Uterus (tissue), 2 donors: Measurements from ENCODE around the gene RD3L.

ENCODE experiments used
- POLR2A ChIP-seq, 2 donors: fragments of 450-650 bp; IDR thresholded peaks; one replicate each; pipeline ENCODE4 v1.6.1; 2016; ENCODE audit warnings: antibody characterized with exemption in 2 of 2, mild to moderate bottlenecking in 1 of 2, moderate library complexity in 1 of 2
- TF ChIP-seq, protein P1 (sequence below), 4 experiments: fragments of 200-600 bp in 2 of 4; fragments of 450-650 bp in 2 of 4; sonication (generic) in 2 of 4; IDR thresholded peaks; one replicate each; pipeline ENCODE4 v1.5.1; 2016 to 2019; ENCODE audit warnings: antibody characterized with exemption in 4 of 4, mild to moderate bottlenecking in 2 of 4, moderate library complexity in 1 of 4

GRCh38 chr14:103941462-103941861, 867 bp downstream of the RD3L start:
- no peak for TF ChIP-seq POLR2A (IDR thresholded peaks at IDR 0.05)
- TF ChIP-seq, protein P1, sequence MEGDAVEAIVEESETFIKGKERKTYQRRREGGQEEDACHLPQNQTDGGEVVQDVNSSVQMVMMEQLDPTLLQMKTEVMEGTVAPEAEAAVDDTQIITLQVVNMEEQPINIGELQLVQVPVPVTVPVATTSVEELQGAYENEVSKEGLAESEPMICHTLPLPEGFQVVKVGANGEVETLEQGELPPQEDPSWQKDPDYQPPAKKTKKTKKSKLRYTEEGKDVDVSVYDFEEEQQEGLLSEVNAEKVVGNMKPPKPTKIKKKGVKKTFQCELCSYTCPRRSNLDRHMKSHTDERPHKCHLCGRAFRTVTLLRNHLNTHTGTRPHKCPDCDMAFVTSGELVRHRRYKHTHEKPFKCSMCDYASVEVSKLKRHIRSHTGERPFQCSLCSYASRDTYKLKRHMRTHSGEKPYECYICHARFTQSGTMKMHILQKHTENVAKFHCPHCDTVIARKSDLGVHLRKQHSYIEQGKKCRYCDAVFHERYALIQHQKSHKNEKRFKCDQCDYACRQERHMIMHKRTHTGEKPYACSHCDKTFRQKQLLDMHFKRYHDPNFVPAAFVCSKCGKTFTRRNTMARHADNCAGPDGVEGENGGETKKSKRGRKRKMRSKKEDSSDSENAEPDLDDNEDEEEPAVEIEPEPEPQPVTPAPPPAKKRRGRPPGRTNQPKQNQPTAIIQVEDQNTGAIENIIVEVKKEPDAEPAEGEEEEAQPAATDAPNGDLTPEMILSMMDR (IDR thresholded peaks at IDR 0.05): no peak
